Activated T-helper 1 cell treated with anti-CD3 and anti-CD28 coated beads, Interleukin-2, amount 50 U/mL, for 16 hours (primary cell): ENCODE data around the gene RASD1.

Experiments
- DNase-seq, 2 donors: peaks; one replicate each; pipeline ENCODE4 v3.0.0-alpha.2; 2020; ENCODE audit warnings: low read depth in 1 of 2, low spot score in 1 of 2

RASD1 gene

GRCh38 chr17:17496189-17497064, at the start of gene RASD1:
Gene RASD1 (minus strand): TSS chr17:17496395. CDS start chr17:17496181, 214 bp downstream.
- peak; percentile 54 to 71 for DNase-seq

GRCh38 chr17:17545984-17546383, 49.8 kb upstream of the RASD1 start:
- no peak for DNase-seq

- DNase-seq: no peak
Observed at GRCh38 chr17:17545031-17545820, 49.0 kb upstream of the RASD1 start.

- DNase-seq: no peak
Observed at GRCh38 chr17:17542906-17543635, 46.9 kb upstream of the RASD1 start.

- no peak for DNase-seq
Observed at GRCh38 chr17:17541640-17542001, 45.4 kb upstream of the RASD1 start.

GRCh38 chr17:17540935-17541639, 44.9 kb upstream of the RASD1 start:
- DNase-seq: no peak

GRCh38 chr17:17540278-17540906, 44.2 kb upstream of the RASD1 start:
- DNase-seq: no peak

- DNase-seq: no peak
Observed at GRCh38 chr17:17539591-17539990, 43.4 kb upstream of the RASD1 start.

- no peak for DNase-seq
Observed at GRCh38 chr17:17538417-17539391, 42.5 kb upstream of the RASD1 start.

- no peak for DNase-seq
Observed at GRCh38 chr17:17537311-17538099, 41.3 kb upstream of the RASD1 start.

GRCh38 chr17:17536702-17537101, 40.5 kb upstream of the RASD1 start:
- no peak for DNase-seq

- no peak for DNase-seq
Observed at GRCh38 chr17:17535957-17536356, 39.8 kb upstream of the RASD1 start.

- DNase-seq: no peak
Observed at GRCh38 chr17:17533901-17534441, 37.8 kb upstream of the RASD1 start.

GRCh38 chr17:17532991-17533390, 36.8 kb upstream of the RASD1 start:
- DNase-seq: no peak

- no peak for DNase-seq
Observed at GRCh38 chr17:17531156-17531555, 35.0 kb upstream of the RASD1 start.

- DNase-seq: no peak
Observed at GRCh38 chr17:17528696-17529652, 32.8 kb upstream of the RASD1 start.

- DNase-seq: no peak
Observed at GRCh38 chr17:17527956-17528500, 31.8 kb upstream of the RASD1 start.
